Fibroblast of mammary gland (primary cell): Measurements from ENCODE around the gene EIF4G3.
"Not testable (repeated sequence)": the region's sequence is repeated elsewhere in the genome, so short reads cannot be mapped to it uniquely, and the experiment has no call there.

Source experiments
- DNase-seq: peaks from one replicate; pipeline ENCODE4 v3.0.0-alpha.2; 2010; ENCODE audit warnings: low read depth
- H3K4me3 ChIP-seq: 2 replicates; pipeline ENCODE4 v1.5.1; 2011; ENCODE audit warnings: low read depth, mild to moderate bottlenecking, low read length, moderate library complexity; ENCODE audit not compliant: control insufficient read depth
- CTCF ChIP-seq: conservative IDR thresholded peaks from 2 replicates; pipeline ENCODE4 v1.5.1; 2011; ENCODE audit warnings: low read depth, low read length, inconsistent platforms; ENCODE audit not compliant: control insufficient read depth, insufficient read depth

Gene EIF4G3

GRCh38 chr1:21216835-21217811 lies 40.4 kb upstream of the EIF4G3 start:
- TF ChIP-seq CTCF = peak; percentile 77

GRCh38 chr1:21212126-21212525 lies 35.4 kb upstream of the EIF4G3 start:
- DNase-seq = no peak
- H3K4me3 ChIP-seq = no peak overlapping the region
- no peak for TF ChIP-seq CTCF

More at GRCh38 chr1:21216835-21217811, 40.4 kb upstream of the EIF4G3 start:
- DNase-seq = peak; percentile 49
- no peak overlapping the region for H3K4me3 ChIP-seq

GRCh38 chr1:21208137-21208700 lies 31.5 kb upstream of the EIF4G3 start:
- DNase-seq = not testable (repeated sequence)

GRCh38 chr1:21206117-21206516 lies 29.4 kb upstream of the EIF4G3 start:
- TF ChIP-seq CTCF = no peak
- H3K4me3 ChIP-seq = no peak overlapping the region
- DNase-seq = peak; percentile 45

More at GRCh38 chr1:21208137-21208700, 31.5 kb upstream of the EIF4G3 start:
- not testable (repeated sequence) for H3K4me3 ChIP-seq

GRCh38 chr1:21205416-21205815 lies 28.7 kb upstream of the EIF4G3 start:
- no peak overlapping the region for H3K4me3 ChIP-seq
- no peak for TF ChIP-seq CTCF
- DNase-seq = no peak

- DNase-seq = no peak
- no peak for TF ChIP-seq CTCF
Measured at GRCh38 chr1:21201650-21202049, 25.0 kb upstream of the EIF4G3 start.

GRCh38 chr1:21201238-21201637 lies 24.5 kb upstream of the EIF4G3 start:
- H3K4me3 ChIP-seq = not testable (repeated sequence)
- peak; percentile 68 for DNase-seq

More at GRCh38 chr1:21201650-21202049, 25.0 kb upstream of the EIF4G3 start:
- H3K4me3 ChIP-seq = no peak overlapping the region

GRCh38 chr1:21200767-21201166 lies 24.1 kb upstream of the EIF4G3 start:
- no peak overlapping the region for H3K4me3 ChIP-seq
- DNase-seq = peak; percentile 71
- no peak for TF ChIP-seq CTCF
